Measurements from ENCODE around the gene TMEM198.

DNA sequence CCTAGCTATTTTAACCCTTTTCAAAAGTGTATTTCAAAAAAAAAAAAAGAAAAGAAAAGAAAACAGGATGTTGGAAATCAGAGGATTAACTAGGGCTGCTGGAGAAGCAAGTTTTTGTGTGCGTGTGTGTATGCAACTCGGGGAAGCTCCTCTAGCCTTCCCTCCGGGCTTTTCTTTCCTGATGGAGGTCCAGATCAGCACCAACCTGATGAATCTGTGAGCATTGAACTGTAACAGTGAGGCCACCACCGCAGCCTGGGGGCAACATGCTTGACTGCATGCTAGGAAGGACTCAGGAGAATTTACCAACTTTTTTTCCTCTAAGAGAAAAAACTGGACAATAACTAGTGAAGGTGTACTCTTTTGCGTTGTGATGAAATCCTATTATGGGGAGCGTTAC lies 25.2 kb downstream of the TMEM198 start:
- TF ChIP-seq, protein P1, sequence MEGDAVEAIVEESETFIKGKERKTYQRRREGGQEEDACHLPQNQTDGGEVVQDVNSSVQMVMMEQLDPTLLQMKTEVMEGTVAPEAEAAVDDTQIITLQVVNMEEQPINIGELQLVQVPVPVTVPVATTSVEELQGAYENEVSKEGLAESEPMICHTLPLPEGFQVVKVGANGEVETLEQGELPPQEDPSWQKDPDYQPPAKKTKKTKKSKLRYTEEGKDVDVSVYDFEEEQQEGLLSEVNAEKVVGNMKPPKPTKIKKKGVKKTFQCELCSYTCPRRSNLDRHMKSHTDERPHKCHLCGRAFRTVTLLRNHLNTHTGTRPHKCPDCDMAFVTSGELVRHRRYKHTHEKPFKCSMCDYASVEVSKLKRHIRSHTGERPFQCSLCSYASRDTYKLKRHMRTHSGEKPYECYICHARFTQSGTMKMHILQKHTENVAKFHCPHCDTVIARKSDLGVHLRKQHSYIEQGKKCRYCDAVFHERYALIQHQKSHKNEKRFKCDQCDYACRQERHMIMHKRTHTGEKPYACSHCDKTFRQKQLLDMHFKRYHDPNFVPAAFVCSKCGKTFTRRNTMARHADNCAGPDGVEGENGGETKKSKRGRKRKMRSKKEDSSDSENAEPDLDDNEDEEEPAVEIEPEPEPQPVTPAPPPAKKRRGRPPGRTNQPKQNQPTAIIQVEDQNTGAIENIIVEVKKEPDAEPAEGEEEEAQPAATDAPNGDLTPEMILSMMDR (conservative IDR thresholded peaks at IDR 0.05; ENCODE audit: low read length), result no peak
- TF ChIP-seq EZH2phosphoT487 (IDR thresholded peaks at IDR 0.05; ENCODE audit: borderline replicate concordance), result no peak

Data from Loucy (cell line).